H1 (cell line): ENCODE measurements around the gene RTN4IP1. TPM values are rescaled to one million over a fixed set of nuclear protein-coding genes. Genes with fewer than 3 reads are reported as not detected.

Experiments
- CTCF ChIA-PET: fragments of 300-600 bp; sonication (Branson Sonifier 250); formaldehyde crosslinking; loops from one replicate; lab custom pipeline; 2021; ENCODE audit not compliant: partially characterized antibody; lab: Charles Lee
- POLR2A ChIA-PET: fragments of 300-600 bp; sonication (Branson Sonifier 250); formaldehyde crosslinking; loops from one replicate; lab custom pipeline; 2021; ENCODE audit warnings: inconsistent platforms; ENCODE audit not compliant: partially characterized antibody; lab: Charles Lee
- DNase-seq, 2 experiments: peaks; one replicate each; pipeline versions ENCODE4 v3.0.0 to v3.0.0-alpha.2; 2010 to 2022; ENCODE audit warnings: low spot score in 2 of 2, low read depth in 1 of 2, mixed read lengths in 1 of 2
- FAIRE-seq: peaks from 2 replicates; lab custom pipeline; 2011; peaks lifted over from hg19 to GRCh38; lab: Jason Lieb, UNC
- H2AFZ ChIP-seq: 2 replicates; pipeline ENCODE4 v1.8.1; 2012; ENCODE audit warnings: low read length, inconsistent platforms
- H2AK5ac ChIP-seq: 2 replicates; pipeline ENCODE4 v1.6.1; 2013; ENCODE audit warnings: low read depth, low read length
- H2BK120ac ChIP-seq: replicated peaks from 2 replicates; pipeline ENCODE3; 2013; ENCODE audit warnings: low read depth, low read length, inconsistent platforms
- H2BK12ac ChIP-seq: 2 replicates; pipeline ENCODE4 v1.6.1; 2013; ENCODE audit warnings: low read depth, low read length
- H2BK15ac ChIP-seq: 2 replicates; pipeline ENCODE4 v1.6.1; 2013; ENCODE audit warnings: low read length
- H2BK20ac ChIP-seq: 2 replicates; pipeline ENCODE4 v1.6.1; 2013; ENCODE audit warnings: low read length
- H2BK5ac ChIP-seq: 2 replicates; pipeline ENCODE4 v1.6.1; 2013; ENCODE audit warnings: low read depth, low read length
- H3K14ac ChIP-seq: 2 replicates; pipeline ENCODE4 v1.6.1; 2013; ENCODE audit warnings: inconsistent platforms; ENCODE audit not compliant: insufficient read length
- H3K18ac ChIP-seq: 2 replicates; pipeline ENCODE4 v1.6.1; 2013; ENCODE audit warnings: low read length; ENCODE audit errors: extremely low read depth
- H3K23ac ChIP-seq: 2 replicates; pipeline ENCODE4 v1.6.1; 2013; ENCODE audit warnings: inconsistent platforms; ENCODE audit not compliant: insufficient read length
- H3K23me2 ChIP-seq: 2 replicates; pipeline ENCODE4 v1.6.1; 2013; ENCODE audit warnings: low read depth, low read length
- H3K27ac ChIP-seq: 2 replicates; pipeline ENCODE4 v1.6.1; 2011; ENCODE audit warnings: low read depth, low read length, inconsistent platforms
- H3K27me3 ChIP-seq, 4 experiments: replicated peaks in 1 of 4; 1 replicate in 1 of 4; 2 replicates in 3 of 4; pipeline versions ENCODE4 v1.6.1 to v1.8.1; 2011 to 2013; ENCODE audit warnings: low read length in 3 of 4, mild to moderate bottlenecking in 3 of 4, inconsistent platforms in 2 of 4, mixed read lengths in 2 of 4, moderate library complexity in 1 of 4; ENCODE audit not compliant: control insufficient read depth in 3 of 4, insufficient read depth in 3 of 4; ENCODE audit errors: extremely low read depth in 1 of 4
- H3K36me3 ChIP-seq, 4 experiments: 2 replicates each; pipeline versions ENCODE4 v1.6.1 to v1.8.1; 2011 to 2013; ENCODE audit warnings: mild to moderate bottlenecking in 4 of 4, low read length in 3 of 4, moderate library complexity in 2 of 4, control low read depth in 1 of 4, inconsistent platforms in 1 of 4; ENCODE audit not compliant: insufficient read depth in 4 of 4, control insufficient read depth in 2 of 4
- H3K4ac ChIP-seq: replicated peaks from 2 replicates; pipeline ENCODE3; 2013; ENCODE audit warnings: low read length, low read depth, mixed read lengths, inconsistent platforms; ENCODE audit not compliant: insufficient read length
- H3K4me1 ChIP-seq, 4 experiments: replicated peaks in 1 of 4; 1 replicate in 1 of 4; 2 replicates in 3 of 4; pipeline versions ENCODE4 v1.6.1 to v1.8.1; 2011 to 2013; ENCODE audit warnings: low read length in 3 of 4, inconsistent platforms in 2 of 4, mixed read lengths in 1 of 4; ENCODE audit not compliant: insufficient read depth in 4 of 4, control insufficient read depth in 3 of 4
- H3K4me2 ChIP-seq, 2 experiments: 2 replicates each; pipeline versions ENCODE4 v1.6.1 to v1.8.1; 2011 to 2013; ENCODE audit warnings: low read depth in 2 of 2, low read length in 2 of 2, control low read depth in 1 of 2, inconsistent platforms in 1 of 2, mild to moderate bottlenecking in 1 of 2; ENCODE audit not compliant: insufficient read depth in 1 of 2
- H3K4me3 ChIP-seq, 4 experiments: fragments of 200-600, 300-600 bp in 1 of 4; sonication (generic), shearing (Covaris generic), sonication (Bioruptor Twin) in 1 of 4; 2 replicates each; pipeline versions ENCODE4 v1.5.1 to v1.8.1; 2011 to 2016; ENCODE audit warnings: low read length in 4 of 4, low read depth in 3 of 4, control low read depth in 2 of 4, inconsistent platforms in 2 of 4, mild to moderate bottlenecking in 2 of 4, mixed read lengths in 1 of 4, moderate library complexity in 1 of 4; ENCODE audit not compliant: insufficient read depth in 2 of 4; ENCODE audit errors: extremely low read depth in 1 of 4
- H3K56ac ChIP-seq: replicated peaks from 2 replicates; pipeline ENCODE3; 2013; ENCODE audit warnings: low read depth, mild to moderate bottlenecking, mixed read lengths, low read length, inconsistent platforms; ENCODE audit not compliant: insufficient read length
- H3K79me1 ChIP-seq: 2 replicates; pipeline ENCODE4 v1.6.1; 2013; ENCODE audit warnings: low read depth, low read length, control low read depth
- H3K79me2 ChIP-seq, 2 experiments: 2 replicates each; pipeline versions ENCODE4 v1.6.1 to v1.8.1; 2012 to 2013; ENCODE audit warnings: low read length in 2 of 2, mild to moderate bottlenecking in 2 of 2, inconsistent platforms in 1 of 2; ENCODE audit not compliant: insufficient read depth in 2 of 2, control insufficient read depth in 1 of 2
- H3K9ac ChIP-seq, 4 experiments: replicated peaks in 1 of 4; 1 replicate in 1 of 4; 2 replicates in 3 of 4; pipeline versions ENCODE4 v1.6.1 to v1.8.1; 2011 to 2013; ENCODE audit warnings: low read depth in 3 of 4, low read length in 3 of 4, control low read depth in 2 of 4, mild to moderate bottlenecking in 2 of 4, moderate library complexity in 2 of 4, inconsistent platforms in 1 of 4; ENCODE audit errors: extremely low read depth in 1 of 4
- H3K9me3 ChIP-seq, 2 experiments: 2 replicates each; pipeline versions ENCODE4 v1.6.1 to v1.8.1; 2012 to 2013; ENCODE audit warnings: mild to moderate bottlenecking in 2 of 2, moderate library complexity in 2 of 2, control low read depth in 1 of 2, inconsistent platforms in 1 of 2, low read depth in 1 of 2, low read length in 1 of 2, mixed read lengths in 1 of 2; ENCODE audit not compliant: insufficient read depth in 2 of 2
- H4K20me1 ChIP-seq, 2 experiments: replicated peaks in 1 of 2; 2 replicates each; pipeline versions ENCODE3 to v1.8.1; 2011 to 2013; ENCODE audit warnings: inconsistent platforms in 2 of 2, low read length in 2 of 2, mild to moderate bottlenecking in 1 of 2; ENCODE audit not compliant: insufficient read depth in 2 of 2, control insufficient read depth in 1 of 2
- H4K5ac ChIP-seq: 2 replicates; pipeline ENCODE4 v1.6.1; 2013; ENCODE audit warnings: low read length, low read depth, mixed read lengths, inconsistent platforms; ENCODE audit not compliant: insufficient read length
- H4K8ac ChIP-seq: 2 replicates; pipeline ENCODE4 v1.8.0; 2013; ENCODE audit warnings: mild to moderate bottlenecking, moderate library complexity, low read length, inconsistent platforms; ENCODE audit not compliant: insufficient read depth; ENCODE audit errors: extremely low read depth
- H4K91ac ChIP-seq: replicated peaks from 2 replicates; pipeline ENCODE3; 2013; ENCODE audit warnings: low read length, mixed read lengths, inconsistent platforms; ENCODE audit not compliant: insufficient read length
- HDAC6 ChIP-seq: IDR thresholded peaks from one replicate; pipeline ENCODE4 v1.7.1; 2012; ENCODE audit warnings: low read depth, mild to moderate bottlenecking, inconsistent platforms, low read length, moderate library complexity
- WGBS, 2 experiments: shearing (Covaris generic) in 1 of 2; methylation state at CpG; one replicate each; pipeline versions ENCODE4 v1.1.6 to v1.1.7; 2013 to 2015; ENCODE audit warnings: low lambda C conversion rate in 2 of 2, mixed read lengths in 2 of 2, inconsistent platforms in 1 of 2, low coverage in 1 of 2, missing lambda C conversion rate in 1 of 2; ENCODE audit not compliant: insufficient replicate concordance in 2 of 2, insufficient coverage in 1 of 2, insufficient read length in 1 of 2; ENCODE audit errors: extremely low coverage in 1 of 2, missing lambda C conversion rate in 1 of 2; 5-methylcytosine and 5-hydroxymethylcytosine counted together
- polyA plus RNA-seq, 7 experiments: library from polyadenylated mRNA; depleted of rRNA in 3 of 7; stranded (reverse) in 5 of 7; unstranded in 2 of 7; fragments of >200 nt in 5 of 7; fragments of 200-250 nt in 2 of 7; gene quantifications; 1 replicate in 5 of 7; 2 replicates in 1 of 7; 4 replicates in 1 of 7; pipeline versions ENCODE4 v1.2.1 to v1.2.3, GENCODE V29; 2011 to 2013; ENCODE audit warnings: missing spikeins in 2 of 7, mixed read lengths in 2 of 7
- total RNA-seq: library from RNA; stranded (reverse); fragmentation: NEBNext Ultra II Directional; extraction: Animal tissue kit (Norgen Biotek cat#: 25700); gene quantifications from 2 replicates; pipeline ENCODE4 v1.2.1, GENCODE V29; 2021
- TF ChIP-seq, protein P1 (sequence below): IDR thresholded peaks from 2 replicates; pipeline ENCODE4 v1.6.1; 2012; ENCODE audit warnings: inconsistent platforms

Gene RTN4IP1
- total and polyA plus RNA-seq, 2 of the 8 experiments (the other 6 are each of a cell fraction or from before 2014, with no cell fraction given), result 14.6 to 19.5 TPM

DNA sequence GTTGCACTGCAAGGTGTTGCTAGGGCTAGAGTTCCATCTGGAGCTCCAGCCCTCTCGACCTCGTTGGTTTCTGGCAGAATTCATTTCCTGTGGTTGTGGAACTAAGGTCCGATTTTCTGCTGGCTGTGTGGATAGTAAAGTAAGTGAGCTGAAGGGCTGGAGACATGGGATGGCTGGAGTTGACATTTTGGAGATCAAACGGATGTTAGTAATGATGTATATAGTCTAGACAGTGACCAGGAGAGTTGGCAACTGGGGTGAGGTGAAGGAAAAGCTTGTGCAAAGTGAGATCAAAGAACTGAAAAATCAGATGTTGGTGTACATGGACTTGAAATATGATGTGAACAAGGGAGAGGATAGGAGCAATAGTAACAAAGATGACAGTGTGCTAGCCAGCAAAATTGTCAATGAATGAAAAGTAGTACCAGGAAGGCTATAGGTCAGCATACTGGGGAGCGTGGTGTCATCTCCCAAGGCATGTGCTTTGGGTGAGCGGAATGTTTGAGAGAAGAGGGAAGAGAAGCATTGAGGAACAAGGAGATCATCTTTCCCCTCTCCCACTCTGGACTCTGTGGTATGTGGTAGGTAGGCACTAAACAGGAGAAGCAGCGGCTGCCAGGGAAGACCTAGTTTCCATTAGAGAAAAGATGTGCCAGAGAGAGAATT is 7.9 kb upstream of the RTN4IP1 start:
- POLR2A ChIA-PET, result interaction anchor here (1.1 to 2.7 kb wide), 2 partner anchors 12 to 23 kb away, joined by 3 to 7 read pairs; no protein-coding TSS in a partner anchor
- Histone ChIP-seq H3K79me2 (peaks cover 4 to 78% of the 10 kb centered on the region in 2 experiments), H2AFZ (no peak overlapping the region), H3K27me3 (no peaks in the 10 kb centered on the region), H2BK20ac (no peak overlapping the region; the same call in 1 of the 2 replicates), H2BK5ac (0 out of 2 replicates have a peak overlapping the region, but pooled peaks have one; percentile 19), H4K20me1 (peaks cover 1 to 2% of the 10 kb centered on the region in 2 experiments), H2AK5ac (no peak overlapping the region), H3K4me1 (peaks cover 0 to 4% (median 0%) of the 10 kb centered on the region in 4 experiments; a peak in 2 of 7 replicates), H3K56ac (no peak overlapping the region), H2BK15ac (peak overlapping the region; percentile 38; the same call in 1 of the 2 replicates), H3K4me3 (no peak overlapping the region)
- WGBS, 2 experiments, result 87% methylated on average over 7 of the region's 7 CpGs; no CpG with 5 or more reads in 1 of the 2 experiments
- FAIRE-seq, result no peak
- TF ChIP-seq, protein P1, sequence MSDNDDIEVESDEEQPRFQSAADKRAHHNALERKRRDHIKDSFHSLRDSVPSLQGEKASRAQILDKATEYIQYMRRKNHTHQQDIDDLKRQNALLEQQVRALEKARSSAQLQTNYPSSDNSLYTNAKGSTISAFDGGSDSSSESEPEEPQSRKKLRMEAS, result peak; percentile 41; the same call in 1 of the 2 replicates
- no peak for TF ChIP-seq HDAC6
- TF ChIP-seq, all 59 proteins: peak for 1
- no peak overlapping the region for H3K4me2 ChIP-seq
- DNase-seq, result no peak
- no peak overlapping the region for H3K23ac ChIP-seq
- H4K8ac ChIP-seq, result peak overlapping the region; percentile 29; the same call in 1 of the 2 replicates
- H4K5ac ChIP-seq, result no peak overlapping the region
- no peak overlapping the region for H3K9ac ChIP-seq
- H3K18ac ChIP-seq, result peak overlapping the region; percentile 26; the same call in 1 of the 2 replicates
- peak overlapping the region; percentile 61 for H4K91ac ChIP-seq
- H3K79me1 ChIP-seq, result peaks cover 16% of the 10 kb centered on the region; the same call in 1 of the 2 replicates
- H3K23me2 ChIP-seq, result no peaks in the 10 kb centered on the region; the same call in 1 of the 2 replicates
- H3K14ac ChIP-seq, result no peak overlapping the region
- no peak overlapping the region for H3K27ac ChIP-seq
- peaks cover 0 to 17% (median 1%) of the 10 kb centered on the region in 4 experiments; a peak in 4 of 8 replicates for H3K36me3 ChIP-seq
- H3K9me3 ChIP-seq, result no peaks in the 10 kb centered on the region
- CTCF ChIA-PET, result interaction anchor here (1.0 to 4.0 kb wide), 5 partner anchors 8 to 277 kb away, joined by 3 to 17 read pairs (median 5); partner anchors contain the start of gene CRYBG1
- H3K4ac ChIP-seq, result peak overlapping the region; percentile 70
- H2BK12ac ChIP-seq, result no peak overlapping the region
- no peak overlapping the region for H2BK120ac ChIP-seq
